Activated CD4-positive, alpha-beta T cell treated with anti-CD3 and anti-CD28 coated beads for 24 hours (primary cell): ENCODE data around the gene GAPDH.
"Not testable (repeated sequence)": the region's sequence is repeated elsewhere in the genome, so short reads cannot be mapped to it uniquely, and the experiment has no call there.

Experiments used
- DNase-seq, 2 donors: peaks; one replicate each; pipeline ENCODE4 v3.0.0-alpha.2; 2020; ENCODE audit warnings: low read depth in 2 of 2

Gene GAPDH

DNA sequence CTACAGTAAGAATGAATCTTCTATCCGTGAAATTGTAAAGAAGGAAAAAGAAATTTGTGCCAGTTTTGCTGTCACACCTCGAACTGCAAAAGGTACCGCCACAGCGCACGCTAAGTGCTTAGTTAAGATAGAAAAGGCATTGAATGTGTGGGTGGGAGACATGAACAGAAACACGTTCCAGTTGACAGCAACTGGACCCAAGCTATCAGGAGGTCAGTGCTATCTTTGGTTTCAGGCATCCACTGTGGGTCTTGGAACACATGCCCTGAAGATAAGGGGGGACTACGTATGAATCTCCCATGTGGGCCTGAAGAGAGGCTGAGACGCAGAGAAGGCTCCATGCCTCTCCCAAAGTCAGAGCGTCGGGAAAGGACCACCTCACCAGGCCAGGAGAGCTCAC lies 11.7 kb downstream of the GAPDH start:
- no peak for DNase-seq

DNA sequence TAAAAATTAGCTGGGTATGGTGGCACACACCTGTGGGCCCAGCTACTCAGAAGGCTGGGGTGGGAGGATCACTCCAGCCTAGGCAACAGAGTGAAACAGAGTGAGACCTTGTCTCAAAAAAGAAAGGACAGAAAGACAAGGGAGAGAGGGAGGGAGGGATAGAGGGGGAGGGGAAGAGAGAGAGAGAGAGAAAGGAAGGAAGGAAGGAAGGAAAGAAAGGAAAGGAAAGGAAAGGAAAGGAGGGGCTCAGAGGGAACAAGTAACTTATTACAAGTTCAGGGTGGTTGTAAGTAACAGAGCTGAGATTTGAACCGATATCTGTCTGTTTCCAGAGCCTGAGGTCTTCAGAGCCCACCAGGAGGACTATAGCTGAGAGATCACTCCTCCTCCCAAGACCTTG lies 13.2 kb downstream of the GAPDH start:
- DNase-seq, result no peak

DNA sequence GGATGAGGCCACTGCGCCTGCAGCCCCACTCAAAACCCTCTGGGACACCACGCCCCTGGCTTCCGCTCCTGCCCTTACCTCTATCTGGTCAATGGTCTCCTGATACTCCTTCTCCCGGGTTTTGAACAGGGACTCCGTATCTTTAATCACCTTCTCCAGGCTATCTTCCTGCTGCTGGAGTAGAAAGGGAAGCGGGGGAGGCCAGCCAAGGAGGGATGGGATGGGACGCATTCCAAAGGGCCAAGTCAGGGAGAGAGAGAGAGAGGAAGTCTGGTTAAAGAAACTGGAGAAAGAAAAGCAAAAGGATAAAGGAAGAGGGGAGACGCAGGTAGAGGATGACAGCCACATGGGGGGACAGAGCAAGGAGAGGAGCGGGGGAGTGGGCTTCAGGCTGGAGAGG lies 13.7 kb downstream of the GAPDH start:
- DNase-seq, result no peak

DNA sequence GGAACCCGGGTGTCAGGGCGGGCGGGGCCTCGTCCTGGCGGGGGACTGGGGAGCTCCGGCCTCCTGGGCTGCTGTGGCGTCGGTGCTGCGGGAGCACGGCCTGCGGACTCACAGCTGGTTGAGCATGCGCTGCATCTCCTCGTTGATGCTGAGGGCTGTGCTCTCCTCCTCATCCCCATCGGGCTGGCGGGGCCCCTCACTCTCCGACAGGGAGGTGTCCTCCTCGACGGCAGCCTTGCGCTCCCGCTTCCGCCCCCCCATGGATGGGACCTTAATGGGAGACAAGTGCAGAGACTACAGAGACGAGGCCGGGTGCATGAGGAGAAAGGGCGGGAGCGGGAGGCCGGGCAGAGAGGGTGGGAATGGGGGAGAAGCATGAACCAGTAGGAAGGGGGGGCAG lies 14.2 kb downstream of the GAPDH start:
- no peak for DNase-seq

DNA sequence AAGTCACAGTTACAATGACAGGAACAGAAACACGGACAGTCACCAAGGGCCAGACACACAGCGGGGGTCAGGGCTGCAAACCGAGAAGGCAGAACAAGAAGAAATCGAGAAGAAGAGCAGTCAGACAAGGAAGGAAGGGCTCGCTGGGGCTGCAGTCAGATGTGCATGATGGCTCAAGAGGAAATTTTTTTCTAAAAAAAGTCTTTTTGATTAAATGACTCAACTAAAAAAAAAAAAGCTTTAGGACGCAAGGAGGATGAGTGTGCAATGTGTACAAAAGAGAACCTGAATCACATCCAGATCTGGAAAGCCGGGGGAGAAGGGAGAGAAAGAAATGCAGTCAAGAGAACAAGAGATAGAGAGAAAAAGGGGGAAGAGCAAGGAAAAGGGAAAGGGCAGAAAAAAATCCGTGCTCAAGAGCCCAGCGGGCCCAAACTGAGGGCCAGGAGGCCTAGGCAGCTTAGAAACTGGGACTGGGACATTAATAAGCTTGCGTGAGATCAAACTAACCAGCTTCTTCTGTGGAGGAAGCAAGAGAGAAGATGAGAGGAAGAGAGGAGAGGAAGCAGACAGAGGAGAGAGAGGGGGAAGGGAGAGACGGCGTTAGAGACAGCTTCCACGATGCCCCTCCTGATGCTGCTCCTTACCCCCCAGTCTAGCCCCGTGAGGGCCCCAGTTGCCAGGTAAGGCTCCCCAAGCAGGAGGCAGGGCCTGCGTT lies 14.8 kb downstream of the GAPDH start:
- no peak for DNase-seq

DNA sequence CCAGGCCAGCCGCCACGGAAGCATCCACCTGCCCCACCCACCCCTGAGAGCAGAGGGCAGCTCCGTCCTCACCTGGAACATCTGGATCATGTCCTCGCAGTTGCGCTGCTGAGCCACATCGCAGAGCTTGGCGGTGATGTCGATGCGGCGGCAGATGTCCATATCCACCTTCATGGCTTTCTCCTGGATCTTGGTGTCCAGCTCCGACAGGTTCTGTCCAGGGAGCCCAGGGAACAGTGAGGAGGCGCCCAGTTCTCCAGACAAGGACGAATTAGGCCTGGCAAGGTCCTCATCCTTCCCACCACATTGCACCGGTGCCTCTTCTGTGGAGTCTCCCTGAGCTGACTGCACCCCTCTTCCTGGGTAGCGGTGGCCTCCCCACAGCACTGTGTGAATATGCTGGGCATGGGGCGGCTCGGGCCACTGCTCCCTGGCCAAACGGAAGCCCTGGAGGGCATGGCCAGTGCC lies 15.4 kb downstream of the GAPDH start:
- DNase-seq, result no peak

DNA sequence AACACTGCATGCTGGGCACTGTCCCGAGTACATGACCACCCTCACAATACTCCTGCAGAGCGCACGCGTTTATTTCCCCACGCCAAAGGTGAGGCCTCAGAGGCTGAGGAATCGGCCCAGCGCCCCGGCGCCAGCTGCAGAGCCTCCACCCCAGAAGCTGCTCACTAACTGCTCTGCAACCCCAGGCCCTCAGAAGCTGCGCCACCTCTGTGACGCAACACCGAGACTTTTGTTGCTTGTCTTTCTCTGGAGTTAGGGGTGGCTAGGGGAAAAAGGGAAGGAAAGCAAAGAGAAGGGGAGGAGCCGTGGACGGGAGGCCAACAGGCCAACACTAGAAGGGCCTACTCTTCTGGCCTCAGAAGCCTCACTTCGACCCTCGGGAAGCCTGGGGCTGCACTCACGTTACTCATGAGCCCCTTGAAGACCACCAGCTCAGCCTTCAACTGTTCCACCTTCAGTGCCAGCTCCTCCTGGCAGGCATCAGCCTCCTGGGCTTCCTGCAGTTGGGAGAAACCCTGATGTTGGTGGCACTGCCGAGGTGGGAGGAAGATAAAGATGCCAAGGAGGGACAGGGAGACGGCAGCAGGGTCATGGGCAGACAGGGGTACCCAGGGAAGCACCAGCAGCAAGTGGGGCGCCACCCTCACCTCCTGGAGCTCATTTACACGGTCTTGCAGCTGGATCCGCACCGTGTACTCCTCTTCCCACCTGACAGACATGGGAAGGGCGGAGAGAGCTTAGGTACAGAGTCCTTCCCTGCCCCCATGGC lies 16.2 kb downstream of the GAPDH start:
- no peak for DNase-seq

DNA sequence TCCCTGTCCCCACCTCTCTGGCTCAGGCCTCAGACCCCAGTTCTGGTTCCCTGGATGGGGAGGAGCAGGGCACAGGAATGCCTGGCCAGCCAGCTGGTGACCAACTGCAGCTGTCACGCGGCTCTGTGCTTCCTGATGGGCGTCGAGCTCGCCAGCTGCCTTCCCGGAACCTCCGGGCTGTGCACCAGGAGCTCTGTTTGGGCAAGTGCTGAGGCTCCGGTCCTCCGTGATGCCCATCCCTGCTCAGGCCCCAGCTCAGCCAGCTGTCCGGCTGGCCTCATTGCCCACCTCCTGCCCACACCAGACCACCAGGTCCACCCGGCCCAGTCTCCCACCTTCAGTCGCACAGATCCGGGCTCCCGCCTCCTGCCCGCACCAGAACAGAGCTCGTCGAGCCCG lies 16.7 kb downstream of the GAPDH start:
- DNase-seq, result no peak

DNA sequence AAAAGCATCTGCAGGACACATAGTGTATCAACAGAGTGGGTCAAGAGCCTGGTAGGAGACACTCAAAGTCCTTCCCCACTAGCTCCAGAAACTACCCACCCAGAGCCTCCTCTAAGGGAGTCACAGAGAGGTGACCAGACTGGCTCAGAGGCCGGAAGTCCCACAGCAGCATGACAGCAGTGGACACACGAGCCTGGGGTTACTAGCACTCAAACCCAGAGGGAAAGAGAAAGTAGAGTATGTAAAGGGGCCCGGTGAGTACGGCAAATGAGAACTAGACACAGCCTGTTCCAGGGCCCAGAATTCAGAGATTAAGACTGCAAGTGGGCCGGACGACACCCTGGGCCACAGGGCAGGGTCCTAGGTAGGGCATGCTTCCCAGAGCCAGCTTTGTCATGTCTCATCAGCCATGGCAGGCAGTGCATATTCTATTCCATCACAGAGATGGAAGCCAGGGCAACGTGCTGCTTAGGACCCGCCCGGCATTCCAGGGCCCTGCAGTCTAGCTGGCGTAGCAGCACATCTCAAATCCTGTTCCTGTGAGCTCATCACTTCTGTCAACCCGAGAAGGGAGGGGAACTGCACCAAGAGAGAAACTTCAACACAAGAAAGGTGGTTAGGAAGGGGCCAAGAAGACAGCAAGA lies 17.3 kb downstream of the GAPDH start:
- DNase-seq, result no peak

DNA sequence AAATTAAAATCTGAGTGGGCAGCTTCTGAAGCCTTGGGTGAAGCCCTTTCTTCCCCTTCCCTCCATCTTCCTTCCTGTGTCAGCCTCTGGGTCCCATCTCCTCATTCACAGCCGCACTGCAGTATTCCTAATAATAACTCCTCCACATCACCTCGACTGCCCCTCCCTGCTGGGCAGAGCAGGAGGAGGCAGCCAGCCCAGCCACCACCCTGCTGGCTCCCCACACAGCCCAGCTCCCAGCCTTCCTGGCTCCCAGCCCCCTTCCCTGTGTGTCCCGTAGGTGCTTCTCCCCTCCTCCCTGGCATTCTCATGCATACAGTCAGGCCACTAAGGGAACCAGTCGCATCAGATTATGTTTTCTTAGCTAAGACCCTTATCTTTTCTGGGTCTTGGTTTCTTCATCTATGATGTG lies 17.8 kb downstream of the GAPDH start:
- no peak for DNase-seq

DNA sequence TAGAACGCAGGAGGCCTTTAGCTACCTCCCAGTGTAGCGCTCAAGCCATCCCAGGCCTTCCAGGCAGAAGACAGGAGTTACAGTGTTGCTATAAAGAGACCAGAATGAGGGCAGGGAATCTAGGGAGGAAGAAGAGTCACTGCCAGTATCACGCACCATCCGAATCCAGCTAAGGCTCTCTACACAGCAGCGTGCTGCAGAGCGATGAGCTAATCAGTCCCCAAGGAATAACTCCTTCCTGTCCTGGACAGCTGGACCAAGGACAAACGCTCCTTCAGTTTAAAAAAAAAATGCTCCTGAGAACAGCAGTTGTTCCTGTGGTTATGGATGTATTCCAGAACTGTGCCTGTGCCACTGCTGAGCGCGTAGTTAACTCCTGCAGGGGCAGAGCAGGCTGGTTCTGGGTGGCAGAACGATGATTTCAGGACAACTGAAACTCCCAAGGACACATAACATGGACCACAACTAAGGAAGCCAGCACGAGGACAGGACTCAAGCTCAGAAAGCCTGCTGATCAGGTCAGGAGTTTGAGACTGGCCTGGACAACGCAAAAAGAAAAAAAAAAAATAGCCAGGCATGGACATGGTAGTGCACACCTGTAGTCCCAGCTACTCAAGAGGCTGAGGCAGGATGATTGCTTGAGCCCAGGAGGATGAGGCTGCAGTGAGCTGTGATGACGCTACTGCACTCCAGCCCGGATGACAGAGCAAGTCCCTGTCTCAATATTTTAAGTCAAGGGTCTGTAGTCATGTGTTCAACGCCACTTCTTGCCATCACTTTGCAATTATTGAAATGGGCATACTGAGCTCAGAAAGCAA lies 18.9 kb downstream of the GAPDH start:
- DNase-seq, result no peak

DNA sequence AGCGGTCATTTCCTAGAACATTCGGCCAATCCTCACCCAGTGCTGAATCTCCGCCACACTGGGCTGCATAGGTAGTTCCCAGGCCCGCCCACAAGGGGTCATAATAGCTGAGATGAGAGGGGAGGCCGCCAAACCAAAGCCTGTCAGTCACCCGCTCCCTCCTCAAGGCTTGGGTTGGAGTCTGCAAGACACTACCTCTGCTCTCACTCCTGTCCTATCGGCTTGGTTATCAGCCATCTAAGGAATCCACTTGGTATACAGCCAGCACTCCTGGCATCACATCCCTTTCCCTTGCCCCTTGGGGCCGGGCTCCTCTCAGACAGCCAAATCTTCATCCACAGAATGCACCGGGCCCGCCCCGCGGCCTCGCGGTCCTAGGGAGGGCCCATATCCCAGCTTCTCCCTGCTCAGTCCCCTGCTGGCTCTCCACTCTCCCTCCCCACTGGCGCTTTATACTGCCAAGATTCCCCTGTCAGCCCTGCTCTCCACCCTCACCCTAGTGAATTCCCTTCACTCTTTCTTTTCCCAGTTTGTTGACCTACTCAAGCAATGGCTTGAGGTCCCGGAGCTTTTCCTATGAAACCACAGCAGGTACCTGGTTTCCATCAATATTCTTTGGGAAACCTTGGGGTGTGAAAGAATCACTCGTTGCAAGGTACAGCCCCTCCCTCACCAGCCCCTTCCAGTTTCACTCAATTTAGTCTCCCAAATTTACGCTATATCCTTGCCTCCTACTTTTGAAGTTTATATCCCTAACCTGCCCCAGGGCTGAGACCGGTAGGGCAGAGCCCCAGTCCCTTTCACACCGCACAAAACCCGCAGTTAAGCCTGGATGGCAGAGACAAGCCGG lies 20.1 kb downstream of the GAPDH start:
- DNase-seq, result peak; percentile 67 to 71

DNA sequence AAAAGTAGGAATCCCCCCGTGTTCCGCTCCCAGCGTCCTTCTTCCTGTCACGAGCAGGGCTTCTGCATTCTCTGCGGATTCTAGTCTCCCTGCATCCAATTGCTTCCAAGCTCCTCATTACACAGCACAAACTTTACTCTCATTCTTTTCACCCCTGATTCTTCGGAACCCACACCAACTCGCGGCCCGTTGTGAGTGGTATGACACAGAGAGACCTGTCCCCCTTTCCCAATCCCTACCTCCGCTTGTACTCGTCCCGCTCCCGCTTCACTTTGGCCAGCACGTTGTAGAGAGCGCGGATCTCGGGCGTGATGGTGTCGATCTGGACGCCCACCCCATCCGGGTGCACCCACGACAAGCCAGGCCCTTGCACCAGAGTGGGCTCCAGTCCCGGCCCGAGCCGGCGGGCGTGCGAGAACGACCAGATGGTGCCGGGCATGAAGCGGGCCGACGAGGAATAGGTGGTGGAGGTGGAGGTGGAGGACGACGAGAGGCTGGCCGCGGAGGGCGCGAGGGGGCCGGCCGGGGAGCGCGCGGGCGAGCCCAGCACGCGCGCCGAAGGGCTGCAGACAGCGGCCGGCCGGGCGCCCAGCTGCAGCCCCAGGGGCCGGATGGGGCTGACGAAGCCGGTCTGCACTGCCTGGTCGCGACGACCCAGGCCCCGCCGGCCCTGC lies 20.8 kb downstream of the GAPDH start:
- DNase-seq, result no peak

DNA sequence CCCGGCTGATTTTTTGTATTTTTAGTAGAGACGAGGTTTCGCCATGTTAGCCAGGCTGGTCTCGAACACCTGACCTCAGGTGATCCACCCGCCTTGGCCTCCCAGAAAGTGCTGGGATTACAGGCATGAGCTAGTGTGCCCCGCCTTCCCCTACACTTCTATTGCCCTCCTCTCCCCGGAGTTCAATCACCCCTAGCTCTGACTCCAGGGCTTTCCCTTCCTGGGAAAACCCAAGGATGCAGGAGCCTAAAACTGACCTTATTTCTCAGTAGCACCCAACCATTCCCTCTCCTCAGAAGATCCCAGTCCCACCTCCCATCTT lies 22.1 kb downstream of the GAPDH start:
- DNase-seq, result not testable (repeated sequence)

DNA sequence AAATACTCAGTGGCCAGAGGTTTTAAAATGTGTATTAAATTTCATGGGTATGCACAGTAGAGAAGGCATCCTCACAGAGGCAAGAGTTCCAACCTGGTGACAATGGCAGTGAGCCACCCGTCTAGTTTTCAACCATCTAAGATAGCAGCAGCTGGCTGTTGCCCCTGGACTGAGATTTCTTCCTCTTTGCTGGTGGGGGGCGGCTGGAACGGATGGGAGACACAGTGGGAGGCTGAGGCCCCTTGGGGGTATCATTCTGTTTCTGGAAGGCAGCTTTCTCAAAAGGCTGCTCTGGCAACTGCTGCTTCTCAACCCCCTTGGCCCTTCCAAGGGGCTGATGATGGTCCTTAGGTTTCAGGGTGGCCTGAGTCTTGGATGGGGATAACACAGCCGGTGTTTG lies 22.5 kb downstream of the GAPDH start:
- no peak for DNase-seq

DNA sequence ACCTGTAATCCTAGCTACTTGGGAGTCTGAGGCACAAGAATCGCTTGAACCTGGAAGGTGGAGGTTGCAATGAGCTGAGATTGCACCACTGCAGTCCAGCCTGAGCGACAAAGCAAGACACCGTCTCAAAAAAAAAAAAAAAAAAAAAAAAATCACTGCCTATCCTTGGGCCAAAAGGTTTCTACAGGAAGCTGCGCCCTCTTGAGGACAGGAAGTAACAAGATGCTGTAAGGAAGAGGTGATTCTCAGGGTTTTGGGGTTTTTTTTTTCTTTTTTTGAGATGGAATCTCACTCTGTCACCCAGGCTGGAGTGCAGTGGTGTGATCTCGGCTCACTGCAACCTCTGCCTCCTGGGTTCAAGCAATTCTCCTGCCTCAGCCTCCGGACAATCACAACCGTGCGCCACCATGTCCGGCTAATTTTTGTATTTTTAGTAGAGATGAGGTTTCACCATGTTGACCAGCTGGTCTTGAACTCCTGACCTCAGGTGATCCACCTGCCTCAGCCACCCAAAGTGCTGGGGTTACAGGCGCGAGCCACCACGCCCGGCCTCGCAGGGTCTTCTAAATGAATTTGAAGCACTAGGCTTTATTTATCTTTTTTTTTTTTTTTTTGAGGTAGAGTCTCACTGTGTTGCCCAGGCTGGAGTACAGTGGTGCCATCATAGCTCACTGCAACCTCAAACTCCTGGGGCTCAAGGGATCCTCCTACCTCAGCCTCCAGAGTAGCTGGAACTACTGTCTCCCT lies 23.9 kb downstream of the GAPDH start:
- peak in 1 of 2 donors; percentile 32 for DNase-seq

DNA sequence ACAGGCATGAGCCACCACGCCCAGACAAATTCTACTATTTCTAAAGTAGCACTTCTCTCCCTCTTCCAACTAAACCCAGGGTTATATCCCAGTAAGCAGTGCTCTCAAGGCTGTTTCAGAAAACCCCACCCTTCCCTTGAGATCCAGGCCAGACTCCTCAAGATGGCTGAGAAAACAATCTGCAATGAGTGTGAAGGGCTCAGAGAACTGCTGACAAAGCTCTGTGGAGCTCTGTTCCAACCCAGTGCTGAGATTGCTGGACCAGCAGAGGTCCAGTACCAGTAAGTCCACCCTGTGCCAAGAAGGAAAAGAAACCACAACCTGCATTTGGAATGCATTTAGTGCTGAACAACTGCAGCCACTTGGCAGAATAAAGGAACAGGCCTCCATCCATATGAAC lies 25.2 kb downstream of the GAPDH start:
- DNase-seq, result no peak

DNA sequence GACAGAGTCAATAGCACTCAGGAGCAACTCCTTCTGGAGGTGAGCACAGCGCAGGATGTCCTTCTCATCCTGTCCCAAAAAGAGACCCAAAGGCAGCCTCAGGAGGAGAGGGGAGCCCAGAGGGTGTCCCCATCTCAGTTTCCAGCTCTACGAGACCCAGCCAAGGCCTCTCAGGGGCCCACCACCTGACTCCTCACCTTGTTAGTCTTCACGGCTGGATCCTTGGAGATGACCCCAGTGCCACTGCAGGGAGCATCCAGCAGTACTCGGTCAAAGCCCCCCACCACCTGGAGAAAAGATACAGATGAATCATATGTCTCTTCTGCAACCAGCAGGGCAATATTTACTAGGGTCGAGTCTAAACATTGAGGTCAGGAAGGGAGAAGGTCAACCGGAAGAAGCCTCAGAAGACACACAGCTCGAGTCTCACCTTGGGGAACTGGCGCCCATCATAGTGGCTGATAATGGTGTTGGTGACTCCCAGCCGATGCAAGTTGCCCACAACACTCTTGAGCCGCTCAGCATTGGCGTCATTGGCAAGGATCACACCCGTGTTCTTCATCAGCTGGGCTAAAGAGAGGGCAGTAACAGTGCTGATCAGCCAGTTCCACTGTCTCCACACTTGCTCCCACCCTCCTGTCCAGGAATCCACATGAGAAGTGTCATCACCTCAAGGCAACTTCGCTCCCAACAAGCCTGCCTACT lies 26.3 kb downstream of the GAPDH start:
- no peak for DNase-seq

DNA sequence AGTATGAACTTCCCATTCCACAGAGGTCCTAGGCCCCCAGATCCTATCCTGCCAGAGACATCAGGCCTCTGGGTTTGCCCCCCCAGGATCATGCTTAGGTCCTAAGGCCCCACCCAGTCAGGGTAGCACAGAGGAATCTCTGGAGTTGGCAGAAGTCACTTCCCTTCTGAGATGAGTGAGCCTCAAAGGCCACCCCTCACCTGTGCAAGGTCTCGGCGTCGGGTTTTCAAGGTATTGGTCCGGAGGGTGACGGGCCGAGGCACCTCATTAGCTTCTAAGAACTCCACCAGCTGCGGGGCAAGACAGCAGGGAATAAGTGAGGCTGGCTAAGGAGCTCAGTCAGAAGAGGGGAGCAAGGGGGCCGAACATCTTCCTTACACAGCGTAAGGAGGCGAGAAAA lies 28.6 kb downstream of the GAPDH start:
- DNase-seq, result no peak
